K562 (cell line): ENCODE data around the gene NF1. TPM values are rescaled to one million over a fixed set of nuclear protein-coding genes. Genes with fewer than 3 reads are reported as not detected.

Experiments used
- ARID2 ChIP-seq: fragments of 450-650 bp; IDR thresholded peaks from 2 replicates; pipeline ENCODE4 v1.6.1; 2017; ENCODE audit warnings: antibody characterized with exemption, mild to moderate bottlenecking
- ATF1 ChIP-seq, 2 experiments: fragments of 450-650 bp in 1 of 2; IDR thresholded peaks; 2 replicates each; pipeline ENCODE4 v1.6.1; 2016; ENCODE audit warnings: missing compliant biosample characterization in 1 of 2, missing genetic modification characterization in 1 of 2
- BMI1 ChIP-seq: fragments of 150-350 bp; IDR thresholded peaks from 2 replicates; pipeline ENCODE4 v1.6.1; 2014; ENCODE audit warnings: low read length
- CAMTA2 ChIP-seq: fragments of 250-450 bp; sonication (Bioruptor Pico); conservative IDR thresholded peaks from 2 replicates; pipeline ENCODE4 v1.5.1; 2022
- CBX3 ChIP-seq, 2 experiments: IDR thresholded peaks; 1 replicate in 1 of 2; 2 replicates in 1 of 2; pipeline ENCODE4 v1.6.1; 2012; ENCODE audit warnings: inconsistent platforms in 2 of 2, low read length in 2 of 2, borderline replicate concordance in 1 of 2, control low read depth in 1 of 2
- CXXC5 ChIP-seq: fragments of 250-450 bp; sonication (Bioruptor Pico); IDR thresholded peaks from 2 replicates; pipeline ENCODE4 v1.8.0; 2022; ENCODE audit warnings: inconsistent platforms, mild to moderate bottlenecking, moderate library complexity
- DNMT1 ChIP-seq: fragments of 450-650 bp; IDR thresholded peaks from 2 replicates; pipeline ENCODE4 v1.6.1; 2016; ENCODE audit warnings: antibody characterized with exemption, mild to moderate bottlenecking
- DPF2 ChIP-seq: fragments of 450-650 bp; IDR thresholded peaks from 2 replicates; pipeline ENCODE4 v1.6.1; 2016
- HDGF ChIP-seq: fragments of 450-650 bp; IDR thresholded peaks from 2 replicates; pipeline ENCODE4 v1.6.1; 2016
- NFATC3 ChIP-seq: fragments of 450-650 bp; IDR thresholded peaks from 2 replicates; pipeline ENCODE4 v1.6.1; 2017; ENCODE audit warnings: mild to moderate bottlenecking
- NR2C2 ChIP-seq, 2 experiments: fragments of 200-800 bp in 1 of 2; sonication (Bioruptor generic) in 1 of 2; sonication (generic) in 1 of 2; formaldehyde crosslinking in 1 of 2; IDR thresholded peaks; 2 replicates each; pipeline versions ENCODE4 v1.6.1 to v1.8.0; 2016 to 2022; ENCODE audit warnings: mild to moderate bottlenecking in 1 of 2, missing compliant biosample characterization in 1 of 2, missing genetic modification characterization in 1 of 2, missing genetic modification reagents in 1 of 2
- PHF20 ChIP-seq: fragments of 450-650 bp; IDR thresholded peaks from 2 replicates; pipeline ENCODE4 v1.6.1; 2018; ENCODE audit not compliant: partially characterized antibody
- SLC30A9 ChIP-seq: fragments of 250-450 bp; sonication (Bioruptor Pico); IDR thresholded peaks from 2 replicates; pipeline ENCODE4 v1.8.0; 2022; ENCODE audit warnings: mild to moderate bottlenecking, moderate library complexity
- SPI1 ChIP-seq: IDR thresholded peaks from 2 replicates; pipeline ENCODE4 v1.6.1; 2011; ENCODE audit warnings: low read depth, low read length, control low read depth, borderline replicate concordance
- ZNF282 ChIP-seq: sonication (generic); formaldehyde crosslinking; IDR thresholded peaks from 2 replicates; pipeline ENCODE4 v1.8.1; 2023; ENCODE audit warnings: missing genetic modification reagents
- ZNF699 ChIP-seq: fragments of 250-450 bp; sonication (Bioruptor Pico); IDR thresholded peaks from 2 replicates; pipeline ENCODE4 v1.8.0; 2021; ENCODE audit warnings: mild to moderate bottlenecking, moderate library complexity; ENCODE audit not compliant: insufficient replicate concordance
- polyA plus RNA-seq, 8 experiments: library from polyadenylated mRNA; depleted of rRNA in 4 of 8; stranded (reverse) in 5 of 8; unstranded in 3 of 8; fragments of >200 nt; fragmentation: Nextera tagmentation in 2 of 8; fragmentation: Illumina TruSeq in 1 of 8; extraction: Ambion mirVana in 2 of 8; extraction: Trizol in 1 of 8; gene quantifications; 2 replicates each; pipeline versions ENCODE4 v1.2.1 to v1.2.3, GENCODE V29; 2011 to 2014; ENCODE audit warnings: inconsistent platforms in 1 of 8, missing spikeins in 1 of 8
- total RNA-seq, 7 experiments: library from RNA; depleted of rRNA in 6 of 7; stranded (reverse); fragments of >200 nt in 6 of 7; fragmentation: Illumina TruSeq in 2 of 7; extraction: Trizol in 2 of 7; gene quantifications; 2 replicates each; pipeline versions ENCODE4 v1.2.1 to v1.2.3, GENCODE V29; 2011 to 2021; ENCODE audit warnings: low replicate concordance in 1 of 7
- TF ChIP-seq, protein P1 (sequence below): fragments of 250-450 bp; sonication (Bioruptor Pico); IDR thresholded peaks from 2 replicates; pipeline ENCODE4 v1.4.0; 2020; ENCODE audit warnings: mild to moderate bottlenecking
- TF ChIP-seq, protein P2 (sequence below): sonication (generic); IDR thresholded peaks from 2 replicates; pipeline ENCODE4 v1.6.1; 2016
- TF ChIP-seq, protein P3 (sequence below): fragments of 450-650 bp; formaldehyde crosslinking; IDR thresholded peaks from 2 replicates; pipeline ENCODE4 v1.4.0; 2020; ENCODE audit warnings: mild to moderate bottlenecking, moderate library complexity
- TF ChIP-seq, protein P4 (sequence below): fragments of 450-650 bp; IDR thresholded peaks from 2 replicates; pipeline ENCODE4 v1.6.1; 2017; ENCODE audit warnings: mild to moderate bottlenecking, moderate library complexity
- TF ChIP-seq, protein P5 (sequence below): sonication (generic); formaldehyde crosslinking; IDR thresholded peaks from 2 replicates; pipeline ENCODE4 v1.8.1; 2022; ENCODE audit warnings: missing genetic modification reagents

NF1 gene
- total and polyA plus RNA-seq, 9 of the 15 experiments (the other 6 are each of a cell fraction or from before 2014, with no cell fraction given) = 3.4 to 41.9 (median 24.3) TPM

DNA sequence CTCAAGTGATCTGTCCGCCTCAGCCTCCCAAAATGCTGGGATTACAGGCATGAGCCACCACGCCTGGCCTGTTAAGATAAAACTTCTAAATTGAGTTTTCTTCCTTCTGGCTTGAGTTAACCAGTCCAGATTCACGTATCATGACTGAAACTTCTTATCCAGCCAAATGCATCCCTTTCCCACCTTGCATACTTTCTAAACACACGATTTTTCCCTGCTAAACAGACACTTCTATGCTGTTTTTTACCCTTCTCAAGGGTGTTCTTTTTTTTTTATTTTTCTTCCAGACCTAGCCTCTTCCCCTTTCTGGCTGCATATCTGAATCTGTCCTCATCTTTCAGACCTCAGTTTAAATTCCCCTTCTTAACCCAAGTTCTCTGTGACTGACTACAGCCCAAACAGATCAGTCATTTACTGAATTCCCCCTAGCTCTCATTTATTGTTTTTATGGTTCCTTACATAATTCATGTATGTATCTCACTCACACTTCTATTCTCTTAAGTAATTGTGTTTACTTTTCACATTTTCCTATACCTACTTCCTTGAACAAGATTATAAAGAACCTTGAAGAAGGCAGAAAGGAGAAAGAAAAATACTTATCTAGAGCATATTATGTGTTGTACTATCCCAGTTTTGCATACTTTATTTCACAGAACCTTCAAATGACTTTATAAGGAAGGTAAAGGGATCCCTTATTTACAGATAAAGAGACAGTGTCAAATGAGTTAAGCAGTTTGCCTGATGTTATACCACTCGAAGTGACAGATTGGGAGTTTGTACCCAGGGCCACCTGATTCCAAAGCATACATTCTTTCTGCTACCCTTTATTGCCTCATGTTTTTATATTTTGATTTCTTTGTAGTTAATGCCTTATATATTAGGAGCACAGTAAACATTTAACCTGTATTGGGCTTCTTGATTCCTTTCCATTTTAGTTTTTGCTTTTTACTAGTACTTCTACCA is 213.9 kb downstream of the NF1 start (continued):
- TF ChIP-seq, protein P1, sequence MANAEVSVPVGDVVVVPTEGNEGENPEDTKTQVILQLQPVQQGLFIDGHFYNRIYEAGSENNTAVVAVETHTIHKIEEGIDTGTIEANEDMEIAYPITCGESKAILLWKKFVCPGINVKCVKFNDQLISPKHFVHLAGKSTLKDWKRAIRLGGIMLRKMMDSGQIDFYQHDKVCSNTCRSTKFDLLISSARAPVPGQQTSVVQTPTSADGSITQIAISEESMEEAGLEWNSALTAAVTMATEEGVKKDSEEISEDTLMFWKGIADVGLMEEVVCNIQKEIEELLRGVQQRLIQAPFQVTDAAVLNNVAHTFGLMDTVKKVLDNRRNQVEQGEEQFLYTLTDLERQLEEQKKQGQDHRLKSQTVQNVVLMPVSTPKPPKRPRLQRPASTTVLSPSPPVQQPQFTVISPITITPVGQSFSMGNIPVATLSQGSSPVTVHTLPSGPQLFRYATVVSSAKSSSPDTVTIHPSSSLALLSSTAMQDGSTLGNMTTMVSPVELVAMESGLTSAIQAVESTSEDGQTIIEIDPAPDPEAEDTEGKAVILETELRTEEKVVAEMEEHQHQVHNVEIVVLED (CRISPR knock-in tag) = no peak
- TF ChIP-seq CXXC5 (CRISPR knock-in tag) = 0 out of 2 replicates have a peak, but pooled peaks have one; percentile 36
- no peak for TF ChIP-seq SLC30A9 (CRISPR knock-in tag)
- TF ChIP-seq, protein P2, sequence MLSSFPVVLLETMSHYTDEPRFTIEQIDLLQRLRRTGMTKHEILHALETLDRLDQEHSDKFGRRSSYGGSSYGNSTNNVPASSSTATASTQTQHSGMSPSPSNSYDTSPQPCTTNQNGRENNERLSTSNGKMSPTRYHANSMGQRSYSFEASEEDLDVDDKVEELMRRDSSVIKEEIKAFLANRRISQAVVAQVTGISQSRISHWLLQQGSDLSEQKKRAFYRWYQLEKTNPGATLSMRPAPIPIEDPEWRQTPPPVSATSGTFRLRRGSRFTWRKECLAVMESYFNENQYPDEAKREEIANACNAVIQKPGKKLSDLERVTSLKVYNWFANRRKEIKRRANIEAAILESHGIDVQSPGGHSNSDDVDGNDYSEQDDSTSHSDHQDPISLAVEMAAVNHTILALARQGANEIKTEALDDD = peak; percentile 93
- no peak for TF ChIP-seq NFATC3
- TF ChIP-seq, protein P3, sequence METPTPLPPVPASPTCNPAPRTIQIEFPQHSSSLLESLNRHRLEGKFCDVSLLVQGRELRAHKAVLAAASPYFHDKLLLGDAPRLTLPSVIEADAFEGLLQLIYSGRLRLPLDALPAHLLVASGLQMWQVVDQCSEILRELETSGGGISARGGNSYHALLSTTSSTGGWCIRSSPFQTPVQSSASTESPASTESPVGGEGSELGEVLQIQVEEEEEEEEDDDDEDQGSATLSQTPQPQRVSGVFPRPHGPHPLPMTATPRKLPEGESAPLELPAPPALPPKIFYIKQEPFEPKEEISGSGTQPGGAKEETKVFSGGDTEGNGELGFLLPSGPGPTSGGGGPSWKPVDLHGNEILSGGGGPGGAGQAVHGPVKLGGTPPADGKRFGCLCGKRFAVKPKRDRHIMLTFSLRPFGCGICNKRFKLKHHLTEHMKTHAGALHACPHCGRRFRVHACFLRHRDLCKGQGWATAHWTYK (CRISPR knock-in tag) = no peak
- TF ChIP-seq NR2C2 (CRISPR knock-in tag; IDR thresholded peaks at IDR 0.05) = no peak
- no peak for TF ChIP-seq NR2C2 (tag; IDR thresholded peaks at IDR 0.05)
- TF ChIP-seq CAMTA2 (CRISPR knock-in tag) = no peak
- TF ChIP-seq HDGF = no peak
- no peak for TF ChIP-seq ZNF699 (CRISPR knock-in tag)
- TF ChIP-seq ATF1 (CRISPR knock-in tag; IDR thresholded peaks at IDR 0.05) = no peak
- no peak for TF ChIP-seq ATF1 (tag; IDR thresholded peaks at IDR 0.05)
- TF ChIP-seq CBX3 (IDR thresholded peaks at IDR 0.05; ENCODE audit: borderline replicate concordance in 1 of 2, low read length in 2 of 2) = no peak
- TF ChIP-seq, protein P4, sequence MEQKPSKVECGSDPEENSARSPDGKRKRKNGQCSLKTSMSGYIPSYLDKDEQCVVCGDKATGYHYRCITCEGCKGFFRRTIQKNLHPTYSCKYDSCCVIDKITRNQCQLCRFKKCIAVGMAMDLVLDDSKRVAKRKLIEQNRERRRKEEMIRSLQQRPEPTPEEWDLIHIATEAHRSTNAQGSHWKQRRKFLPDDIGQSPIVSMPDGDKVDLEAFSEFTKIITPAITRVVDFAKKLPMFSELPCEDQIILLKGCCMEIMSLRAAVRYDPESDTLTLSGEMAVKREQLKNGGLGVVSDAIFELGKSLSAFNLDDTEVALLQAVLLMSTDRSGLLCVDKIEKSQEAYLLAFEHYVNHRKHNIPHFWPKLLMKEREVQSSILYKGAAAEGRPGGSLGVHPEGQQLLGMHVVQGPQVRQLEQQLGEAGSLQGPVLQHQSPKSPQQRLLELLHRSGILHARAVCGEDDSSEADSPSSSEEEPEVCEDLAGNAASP = no peak
- TF ChIP-seq BMI1 = no peak
- TF ChIP-seq, protein P5, sequence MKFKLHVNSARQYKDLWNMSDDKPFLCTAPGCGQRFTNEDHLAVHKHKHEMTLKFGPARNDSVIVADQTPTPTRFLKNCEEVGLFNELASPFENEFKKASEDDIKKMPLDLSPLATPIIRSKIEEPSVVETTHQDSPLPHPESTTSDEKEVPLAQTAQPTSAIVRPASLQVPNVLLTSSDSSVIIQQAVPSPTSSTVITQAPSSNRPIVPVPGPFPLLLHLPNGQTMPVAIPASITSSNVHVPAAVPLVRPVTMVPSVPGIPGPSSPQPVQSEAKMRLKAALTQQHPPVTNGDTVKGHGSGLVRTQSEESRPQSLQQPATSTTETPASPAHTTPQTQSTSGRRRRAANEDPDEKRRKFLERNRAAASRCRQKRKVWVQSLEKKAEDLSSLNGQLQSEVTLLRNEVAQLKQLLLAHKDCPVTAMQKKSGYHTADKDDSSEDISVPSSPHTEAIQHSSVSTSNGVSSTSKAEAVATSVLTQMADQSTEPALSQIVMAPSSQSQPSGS (CRISPR knock-in tag) = no peak
- no peak for TF ChIP-seq DNMT1
- TF ChIP-seq PHF20 = no peak
- TF ChIP-seq ARID2 = 0 out of 2 replicates have a peak, but pooled peaks have one; percentile 20
- TF ChIP-seq ZNF282 (CRISPR knock-in tag) = no peak
- peak; percentile 70; the same call in 1 of the 2 replicates for TF ChIP-seq DPF2
- TF ChIP-seq SPI1 = peak; percentile 73
